ENCODE results near the gene PRR29.

The PRR29 gene

DNA sequence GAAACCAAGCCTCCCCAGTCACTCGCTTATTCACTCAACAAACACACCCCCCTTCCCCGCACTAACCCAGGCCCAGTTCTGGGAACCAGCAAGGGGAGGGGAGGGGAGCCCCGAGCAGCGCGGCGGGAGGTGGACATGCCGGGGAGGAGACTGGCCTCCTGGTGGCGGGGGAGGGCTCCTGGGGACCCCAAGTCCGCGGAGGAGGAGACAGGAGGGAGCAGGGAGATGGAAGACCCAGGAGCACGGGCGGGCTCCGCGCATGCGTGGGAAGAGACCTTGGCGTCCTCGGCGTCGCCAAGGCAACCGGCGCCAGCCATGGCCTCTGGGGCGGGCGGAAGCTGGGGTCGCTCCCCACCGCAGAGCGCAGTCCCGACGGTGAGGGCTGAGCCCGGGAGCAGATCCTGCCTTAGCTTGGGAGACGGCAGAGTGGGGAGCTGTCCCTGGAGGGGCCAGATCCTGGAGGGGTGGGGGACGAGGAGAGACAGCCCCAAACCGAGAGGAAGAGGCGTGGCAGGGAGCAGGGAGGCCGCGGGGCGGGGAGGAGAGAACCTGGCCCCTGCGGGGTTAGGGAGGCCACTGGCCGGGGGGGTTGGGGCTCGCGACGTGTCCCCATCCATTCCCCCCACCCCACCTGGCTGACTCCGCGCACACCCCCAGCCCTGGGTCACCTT lies at the start of gene PRR29:
TSS of gene PRR29 (plus strand) at position 302 of the 671 bp plus-strand sequence. CDS start at position 316, 14 bp downstream.
- TF ChIP-seq, protein P1, sequence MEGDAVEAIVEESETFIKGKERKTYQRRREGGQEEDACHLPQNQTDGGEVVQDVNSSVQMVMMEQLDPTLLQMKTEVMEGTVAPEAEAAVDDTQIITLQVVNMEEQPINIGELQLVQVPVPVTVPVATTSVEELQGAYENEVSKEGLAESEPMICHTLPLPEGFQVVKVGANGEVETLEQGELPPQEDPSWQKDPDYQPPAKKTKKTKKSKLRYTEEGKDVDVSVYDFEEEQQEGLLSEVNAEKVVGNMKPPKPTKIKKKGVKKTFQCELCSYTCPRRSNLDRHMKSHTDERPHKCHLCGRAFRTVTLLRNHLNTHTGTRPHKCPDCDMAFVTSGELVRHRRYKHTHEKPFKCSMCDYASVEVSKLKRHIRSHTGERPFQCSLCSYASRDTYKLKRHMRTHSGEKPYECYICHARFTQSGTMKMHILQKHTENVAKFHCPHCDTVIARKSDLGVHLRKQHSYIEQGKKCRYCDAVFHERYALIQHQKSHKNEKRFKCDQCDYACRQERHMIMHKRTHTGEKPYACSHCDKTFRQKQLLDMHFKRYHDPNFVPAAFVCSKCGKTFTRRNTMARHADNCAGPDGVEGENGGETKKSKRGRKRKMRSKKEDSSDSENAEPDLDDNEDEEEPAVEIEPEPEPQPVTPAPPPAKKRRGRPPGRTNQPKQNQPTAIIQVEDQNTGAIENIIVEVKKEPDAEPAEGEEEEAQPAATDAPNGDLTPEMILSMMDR (IDR thresholded peaks at IDR 0.05; ENCODE audit: low read depth, low read length, missing control alignments): no peak
- H3K4me3 ChIP-seq (ENCODE audit: low read depth, low read length): peak within 1 kb of the TSS; percentile 74
- no peak for DNase-seq (ENCODE audit: low read depth)

DNA sequence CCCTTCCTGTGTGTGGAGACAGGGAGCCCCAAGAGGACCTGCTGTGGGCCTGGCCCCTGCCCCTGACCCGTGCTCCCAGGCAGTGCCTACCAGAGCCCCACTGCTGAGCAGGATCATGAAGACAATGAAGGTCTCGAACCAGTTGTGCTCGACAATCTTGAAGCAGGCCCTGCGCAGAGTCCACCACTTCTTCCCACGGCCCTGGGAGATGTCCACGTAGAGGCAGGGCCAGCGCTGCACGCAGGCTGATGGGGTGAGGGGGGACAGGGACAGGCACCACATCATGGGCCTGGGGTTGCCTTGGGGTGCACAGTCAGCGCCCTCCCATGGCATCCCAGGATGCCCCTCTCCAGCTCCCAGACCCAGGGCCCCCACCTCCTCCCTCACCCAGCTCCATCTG lies 49.6 kb upstream of the PRR29 start:
- no peak overlapping the region for H3K4me3 ChIP-seq (ENCODE audit: low read depth, low read length)
- no peak for DNase-seq (ENCODE audit: low read depth)

DNA sequence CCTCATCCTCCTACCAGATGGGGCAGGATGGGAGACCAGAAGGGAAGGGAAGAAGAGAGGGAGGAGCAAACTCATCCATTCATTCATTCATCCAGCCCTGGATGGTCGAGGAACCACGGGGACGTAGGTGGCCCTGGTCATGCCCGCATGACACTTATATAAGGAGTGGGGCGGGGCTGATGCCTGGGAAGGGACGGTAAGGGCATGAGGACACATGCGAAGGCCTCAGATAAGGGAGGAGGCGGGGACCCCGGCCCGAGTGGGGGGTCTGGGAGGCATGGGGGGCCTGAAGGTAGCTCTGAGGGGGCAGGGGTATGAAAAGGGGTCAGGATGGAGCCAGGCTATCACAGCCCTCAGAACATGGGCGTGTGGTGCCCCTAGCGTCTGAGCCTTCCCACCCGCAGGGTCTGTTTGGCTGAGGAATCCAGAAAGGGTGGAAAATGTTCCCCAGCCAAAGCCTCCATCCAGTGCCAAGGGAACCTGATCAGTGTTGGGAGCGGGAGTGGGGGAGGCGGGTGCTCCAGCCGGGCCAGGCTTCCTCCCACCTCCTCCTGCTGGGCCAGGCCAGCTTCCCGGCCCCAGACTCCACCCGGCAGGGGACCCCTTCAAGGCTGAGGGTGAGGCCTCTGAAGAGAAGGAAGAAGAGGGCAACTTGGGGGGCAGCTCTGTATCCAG lies 48.4 kb upstream of the PRR29 start:
- H3K4me3 ChIP-seq (ENCODE audit: low read depth, low read length): no peak overlapping the region
- no peak for DNase-seq (ENCODE audit: low read depth)
- TF ChIP-seq, protein P1 (IDR thresholded peaks at IDR 0.05; ENCODE audit: low read depth, low read length, missing control alignments): no peak

More for the DNA sequence above, 49.6 kb upstream of the PRR29 start:
- TF ChIP-seq, protein P1 (IDR thresholded peaks at IDR 0.05; ENCODE audit: low read depth, low read length, missing control alignments): no peak

DNA sequence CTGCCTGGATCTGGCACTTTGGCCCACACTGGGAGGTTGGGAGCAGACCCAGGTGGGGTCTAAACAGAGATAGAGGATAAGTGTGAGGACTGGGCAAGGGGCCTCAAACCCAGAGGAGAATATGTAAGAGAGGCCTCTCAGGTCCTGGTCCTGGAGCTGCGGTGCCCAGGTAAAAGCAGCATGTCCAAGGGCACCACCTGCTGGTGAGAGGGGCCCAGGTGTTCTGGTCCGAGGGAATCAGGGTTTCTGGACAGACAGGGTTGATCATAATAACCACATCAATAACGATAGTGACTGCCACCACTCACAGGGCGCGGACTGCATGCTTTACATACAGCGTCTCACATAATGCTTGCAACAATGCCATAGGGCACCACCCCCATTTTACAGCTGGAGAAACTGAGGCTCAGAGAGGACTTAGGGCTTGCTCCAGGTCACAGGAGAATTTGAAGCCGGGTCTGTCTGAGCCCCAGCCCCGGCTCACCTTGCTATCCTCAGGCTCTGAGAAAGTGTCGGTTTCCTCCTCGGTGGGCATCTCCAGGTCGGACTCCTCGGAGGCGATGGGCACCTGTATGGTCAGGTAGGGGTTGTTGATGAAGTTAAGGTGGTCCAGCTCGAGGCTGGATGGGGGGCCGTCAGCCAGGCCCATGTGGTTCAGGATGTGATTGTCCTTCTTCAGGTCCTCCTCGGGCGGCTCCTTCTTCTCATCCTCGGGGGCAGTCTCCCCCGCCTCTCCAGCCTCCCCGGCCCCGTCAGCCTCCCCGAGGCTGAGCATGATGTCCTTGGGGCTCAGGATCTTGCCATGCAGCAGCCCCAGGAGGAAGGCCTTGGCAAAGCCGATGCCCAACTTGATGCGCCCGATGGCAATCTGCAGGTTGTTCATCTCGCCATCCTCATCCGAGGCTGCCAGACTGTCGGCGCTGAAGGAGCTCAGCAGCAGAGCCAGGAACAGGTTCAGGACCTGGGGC lies 46.9 kb upstream of the PRR29 start:
- no peak overlapping the region for H3K4me3 ChIP-seq (ENCODE audit: low read depth, low read length)
- no peak for DNase-seq (ENCODE audit: low read depth)
- TF ChIP-seq, protein P1 (IDR thresholded peaks at IDR 0.05; ENCODE audit: low read depth, low read length, missing control alignments): peak; percentile 72

DNA sequence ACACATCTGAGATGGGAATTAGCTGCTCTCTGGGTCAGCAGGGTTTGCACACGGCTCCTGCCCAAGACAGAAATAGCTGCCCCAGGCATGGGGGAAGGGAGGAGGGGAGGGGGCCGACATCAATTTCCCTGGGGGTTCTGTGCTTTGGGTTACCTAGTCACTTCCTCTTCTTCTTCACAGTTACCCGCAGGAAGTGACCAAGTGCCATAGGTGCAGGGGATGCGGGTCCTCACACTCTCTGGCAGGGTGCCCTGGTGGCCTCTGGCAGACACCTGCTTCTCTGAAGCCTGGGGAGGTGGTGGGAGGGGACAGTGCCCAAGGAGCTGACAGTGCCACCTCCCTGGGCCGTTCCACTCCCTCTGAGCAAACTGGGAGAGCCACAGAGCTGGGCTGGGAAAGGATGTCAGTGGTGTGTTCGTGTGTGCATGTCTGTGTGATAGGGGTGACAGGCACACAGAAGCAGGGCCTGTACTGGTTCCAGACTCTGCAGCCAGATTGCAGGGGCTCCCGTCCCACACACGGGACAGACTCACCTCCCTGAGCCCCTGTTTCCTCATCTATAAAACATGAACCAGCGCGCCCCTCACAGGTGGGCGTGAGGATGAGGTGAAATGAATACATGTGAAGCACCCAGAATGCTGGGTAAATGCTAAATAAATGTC lies 43.6 kb upstream of the PRR29 start:
- TF ChIP-seq, protein P1 (IDR thresholded peaks at IDR 0.05; ENCODE audit: low read depth, low read length, missing control alignments): no peak
- no peak for DNase-seq (ENCODE audit: low read depth)
- no peak overlapping the region for H3K4me3 ChIP-seq (ENCODE audit: low read depth, low read length)

DNA sequence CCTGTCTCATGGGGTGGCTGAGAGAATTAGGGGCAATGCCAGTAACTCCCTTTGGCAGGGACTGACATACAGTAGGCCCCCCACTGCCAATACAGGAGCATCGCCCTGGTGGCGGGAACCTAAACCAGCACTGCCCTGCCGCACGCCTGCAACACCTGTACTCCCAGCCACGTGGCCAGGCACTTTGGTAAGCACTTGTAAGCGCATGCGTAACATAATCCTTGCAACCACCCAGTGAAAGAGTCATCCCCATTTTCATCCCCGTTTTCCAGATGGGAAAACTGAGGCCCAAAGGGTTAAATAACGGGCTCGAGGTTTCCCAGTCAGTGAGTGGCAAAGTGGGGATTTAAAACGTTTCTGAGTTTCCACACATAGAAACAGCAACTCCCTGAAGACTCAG lies 42.9 kb upstream of the PRR29 start:
- H3K4me3 ChIP-seq (ENCODE audit: low read depth, low read length): no peak overlapping the region
- DNase-seq (ENCODE audit: low read depth): no peak
- TF ChIP-seq, protein P1 (IDR thresholded peaks at IDR 0.05; ENCODE audit: low read depth, low read length, missing control alignments): no peak
